SK-MEL-5 (cell line): ENCODE measurements around the gene NOL4L. TPM values are rescaled to one million over a fixed set of nuclear protein-coding genes. Genes with fewer than 3 reads are reported as not detected.
"Not testable (repeated sequence)": the region's sequence is repeated elsewhere in the genome, so short reads cannot be mapped to it uniquely, and the experiment has no call there.

Source experiments
- DNase-seq: peaks from one replicate; pipeline ENCODE4 v3.0.0-alpha.2; 2016; ENCODE audit warnings: low read depth, low spot score
- in situ Hi-C: cut with HindIII; loops from 2 replicates; pipeline ENCODE4 v1.10.0; 2016; ENCODE audit warnings: low sequenced_read_pairs, high pct_unique_total_duplicates, low pct_unique_long_range_greater_than_20kb
- total RNA-seq: library from RNA; depleted of rRNA; stranded (reverse); fragments of >200 nt; shearing (Covaris generic); gene quantifications from 2 replicates; pipeline ENCODE4 v1.2.3, GENCODE V29; 2014

Gene NOL4L
- total RNA-seq, 1 experiment from 2014 or later: 2.1 TPM

- in situ Hi-C loops: no loop called here
- no peak for DNase-seq
Measured at GRCh38 chr20:32467506-32468312, 117.4 kb downstream of the NOL4L start.

- in situ Hi-C loops: no loop called here
- no peak for DNase-seq
Measured at GRCh38 chr20:32466739-32467505, 118.2 kb downstream of the NOL4L start.

- DNase-seq, in situ Hi-C loops: not testable (repeated sequence)
Measured at GRCh38 chr20:32465901-32466675, 119.0 kb downstream of the NOL4L start.

GRCh38 chr20:32465092-32465900 is 119.8 kb downstream of the NOL4L start:
- in situ Hi-C loops: no loop called here
- no peak for DNase-seq

- in situ Hi-C loops: no loop called here
- no peak for DNase-seq
Measured at GRCh38 chr20:32464401-32465091, 120.6 kb downstream of the NOL4L start.

GRCh38 chr20:32463642-32464400 is 121.3 kb downstream of the NOL4L start:
- in situ Hi-C loops: no loop called here
- peak; percentile 95 for DNase-seq

GRCh38 chr20:32462900-32463641 is 122.1 kb downstream of the NOL4L start:
- in situ Hi-C loops: no loop called here
- no peak for DNase-seq

GRCh38 chr20:32461836-32462600 is 123.1 kb downstream of the NOL4L start:
- no peak for DNase-seq
- in situ Hi-C loops: no loop called here

- DNase-seq: no peak
- in situ Hi-C loops: no loop called here
Measured at GRCh38 chr20:32460683-32461320, 124.3 kb downstream of the NOL4L start.

GRCh38 chr20:32460231-32460630 is 124.9 kb downstream of the NOL4L start:
- DNase-seq: no peak
- in situ Hi-C loops: no loop called here

- in situ Hi-C loops: no loop called here
- DNase-seq: no peak
Measured at GRCh38 chr20:32458837-32459220, 126.3 kb downstream of the NOL4L start.

GRCh38 chr20:32458061-32458836 is 126.9 kb downstream of the NOL4L start:
- no peak for DNase-seq
- in situ Hi-C loops: no loop called here

GRCh38 chr20:32457479-32457986 is 127.6 kb downstream of the NOL4L start:
- in situ Hi-C loops: no loop called here
- peak; percentile 42 for DNase-seq
